ENCODE results near the gene ERGIC1. TPM values are rescaled to one million over a fixed set of nuclear protein-coding genes. Genes with fewer than 3 reads are reported as not detected.

ERGIC1 gene
- total and polyA plus RNA-seq, 2 of the 13 experiments (the other 11 are each of a cell fraction or from before 2014, with no cell fraction given) = 78.5 to 184 TPM

GRCh38 chr5:172789687-172790495 is 44.2 kb upstream of the ERGIC1 start (continued):
- TF ChIP-seq ARID4A (CRISPR knock-in tag; IDR thresholded peaks at IDR 0.05; ENCODE audit: borderline replicate concordance) = peak; percentile 6; the same call in 1 of the 2 replicates
- TF ChIP-seq ZNF709 (CRISPR knock-in tag; IDR thresholded peaks at IDR 0.05) = no peak
- no peak for TF ChIP-seq ZNF337 (CRISPR knock-in tag; IDR thresholded peaks at IDR 0.05; ENCODE audit: borderline replicate concordance, low read depth)
- TF ChIP-seq ZNF550 (CRISPR knock-in tag; IDR thresholded peaks at IDR 0.05; ENCODE audit: borderline replicate concordance) = no peak
- TF ChIP-seq, protein P1, sequence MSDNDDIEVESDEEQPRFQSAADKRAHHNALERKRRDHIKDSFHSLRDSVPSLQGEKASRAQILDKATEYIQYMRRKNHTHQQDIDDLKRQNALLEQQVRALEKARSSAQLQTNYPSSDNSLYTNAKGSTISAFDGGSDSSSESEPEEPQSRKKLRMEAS (IDR thresholded peaks at IDR 0.05) = peak; percentile 13
- TF ChIP-seq POLR2A (IDR thresholded peaks at IDR 0.05; ENCODE audit: insufficient read depth in 1 of 2, low read depth in 2 of 2, low read length in 2 of 2) = no peak
- no peak for TF ChIP-seq STAT5B (CRISPR knock-in tag; IDR thresholded peaks at IDR 0.05)
- no peak for TF ChIP-seq DPF2 (CRISPR knock-in tag; IDR thresholded peaks at IDR 0.05; ENCODE audit: borderline replicate concordance, low read depth)
- TF ChIP-seq, protein P2, sequence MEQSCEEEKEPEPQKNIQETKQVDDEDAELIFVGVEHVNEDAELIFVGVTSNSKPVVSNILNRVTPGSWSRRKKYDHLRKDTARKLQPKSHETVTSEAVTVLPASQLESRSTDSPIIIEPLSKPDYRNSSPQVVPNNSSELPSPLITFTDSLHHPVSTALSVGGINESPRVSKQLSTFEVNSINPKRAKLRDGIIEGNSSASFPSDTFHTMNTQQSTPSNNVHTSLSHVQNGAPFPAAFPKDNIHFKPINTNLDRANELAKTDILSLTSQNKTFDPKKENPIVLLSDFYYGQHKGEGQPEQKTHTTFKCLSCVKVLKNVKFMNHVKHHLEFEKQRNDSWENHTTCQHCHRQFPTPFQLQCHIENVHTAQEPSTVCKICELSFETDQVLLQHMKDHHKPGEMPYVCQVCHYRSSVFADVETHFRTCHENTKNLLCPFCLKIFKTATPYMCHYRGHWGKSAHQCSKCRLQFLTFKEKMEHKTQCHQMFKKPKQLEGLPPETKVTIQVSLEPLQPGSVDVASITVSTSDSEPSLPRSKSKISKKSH (CRISPR knock-in tag; IDR thresholded peaks at IDR 0.05; ENCODE audit: borderline replicate concordance) = no peak
- no peak for TF ChIP-seq ZNF230 (CRISPR knock-in tag; IDR thresholded peaks at IDR 0.05)
- TF ChIP-seq EP300 (IDR thresholded peaks at IDR 0.05; ENCODE audit: low read depth in 2 of 2, low read length in 2 of 2) = peak in 1 of 2 experiments; percentile 7; a peak in 1 of 4 replicates
- no peak for TF ChIP-seq EP300 (CRISPR knock-in tag; IDR thresholded peaks at IDR 0.05; ENCODE audit: borderline replicate concordance)
- 0 out of 2 replicates have a peak, but pooled peaks have one; percentile 7 for TF ChIP-seq ZNF691 (CRISPR knock-in tag; IDR thresholded peaks at IDR 0.05; ENCODE audit: borderline replicate concordance, low read depth)
- no peak for TF ChIP-seq NFE2L2 (IDR thresholded peaks at IDR 0.05; ENCODE audit: low read length)
- no peak for TF ChIP-seq GPN1 (CRISPR knock-in tag; IDR thresholded peaks at IDR 0.05; ENCODE audit: borderline replicate concordance)
- TF ChIP-seq HMGXB4 (CRISPR knock-in tag; IDR thresholded peaks at IDR 0.05; ENCODE audit: borderline replicate concordance in 1 of 2, low read depth in 1 of 2) = no peak
- TF ChIP-seq RXRA (CRISPR knock-in tag; IDR thresholded peaks at IDR 0.05) = peak; percentile 32; the same call in 1 of the 2 replicates
- TF ChIP-seq ZNF451 (CRISPR knock-in tag; IDR thresholded peaks at IDR 0.05) = no peak
